Suppressor macrophage treated with lipopolysaccharide for 1 hour (primary cell): Measurements from ENCODE around the gene PRR33.
"Not testable (repeated sequence)": the region's sequence is repeated elsewhere in the genome, so short reads cannot be mapped to it uniquely, and the experiment has no call there.

ENCODE experiments used
- DNase-seq, 3 donors: peaks; one replicate each; pipeline ENCODE4 v3.0.0-alpha.2; 2020 to 2022

Gene PRR33

DNA sequence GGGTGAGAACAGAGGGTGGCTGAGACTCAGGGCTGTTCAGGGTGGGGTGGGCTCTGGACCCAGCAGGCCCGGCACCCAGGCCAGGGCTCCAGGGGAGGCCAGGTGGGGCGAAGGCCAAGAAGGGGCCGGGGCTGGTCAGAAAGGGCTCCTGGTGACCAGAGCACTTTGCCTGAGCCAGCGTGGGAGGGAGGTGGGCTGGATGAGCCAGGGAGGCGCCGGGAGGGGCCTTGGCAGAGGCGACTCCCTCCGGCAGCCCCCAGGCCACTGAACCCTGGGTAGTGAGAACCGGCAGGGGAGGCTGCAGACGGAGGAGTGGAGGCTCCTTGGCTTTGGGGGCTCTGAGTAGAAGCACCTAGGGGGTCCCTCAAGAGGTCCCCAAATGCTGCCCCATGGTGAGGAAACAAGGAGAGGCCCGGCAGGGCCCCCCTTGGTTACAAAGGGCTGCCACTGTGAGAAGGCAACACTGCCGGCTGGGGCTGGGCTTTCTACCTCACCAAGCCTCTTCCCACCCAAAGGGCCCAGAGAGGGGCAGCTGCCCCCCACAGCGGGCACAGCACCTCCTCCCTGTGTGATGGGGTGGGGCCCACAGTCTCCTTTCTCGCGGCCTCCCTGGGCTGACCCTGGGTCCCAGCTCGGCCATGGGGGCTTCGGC lies 17.1 kb downstream of the PRR33 start:
- not testable (repeated sequence) for DNase-seq

DNA sequence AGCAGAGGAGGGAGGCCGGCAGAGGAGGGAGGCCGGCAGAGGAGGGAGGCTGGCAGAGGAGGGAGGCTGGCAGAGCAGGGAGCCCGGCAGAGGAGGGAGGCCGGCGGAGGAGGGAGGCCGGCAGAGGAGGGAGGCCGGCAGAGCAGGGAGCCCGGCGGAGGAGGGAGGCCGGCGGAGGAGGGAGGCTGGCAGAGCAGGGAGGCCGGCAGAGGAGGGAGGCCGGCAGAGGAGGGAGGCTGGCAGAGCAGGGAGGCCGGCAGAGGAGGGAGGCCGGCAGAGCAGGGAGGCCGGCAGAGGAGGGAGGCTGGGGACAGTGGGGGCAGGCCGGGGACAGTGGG lies 17.9 kb downstream of the PRR33 start:
- DNase-seq = not testable (repeated sequence)

DNA sequence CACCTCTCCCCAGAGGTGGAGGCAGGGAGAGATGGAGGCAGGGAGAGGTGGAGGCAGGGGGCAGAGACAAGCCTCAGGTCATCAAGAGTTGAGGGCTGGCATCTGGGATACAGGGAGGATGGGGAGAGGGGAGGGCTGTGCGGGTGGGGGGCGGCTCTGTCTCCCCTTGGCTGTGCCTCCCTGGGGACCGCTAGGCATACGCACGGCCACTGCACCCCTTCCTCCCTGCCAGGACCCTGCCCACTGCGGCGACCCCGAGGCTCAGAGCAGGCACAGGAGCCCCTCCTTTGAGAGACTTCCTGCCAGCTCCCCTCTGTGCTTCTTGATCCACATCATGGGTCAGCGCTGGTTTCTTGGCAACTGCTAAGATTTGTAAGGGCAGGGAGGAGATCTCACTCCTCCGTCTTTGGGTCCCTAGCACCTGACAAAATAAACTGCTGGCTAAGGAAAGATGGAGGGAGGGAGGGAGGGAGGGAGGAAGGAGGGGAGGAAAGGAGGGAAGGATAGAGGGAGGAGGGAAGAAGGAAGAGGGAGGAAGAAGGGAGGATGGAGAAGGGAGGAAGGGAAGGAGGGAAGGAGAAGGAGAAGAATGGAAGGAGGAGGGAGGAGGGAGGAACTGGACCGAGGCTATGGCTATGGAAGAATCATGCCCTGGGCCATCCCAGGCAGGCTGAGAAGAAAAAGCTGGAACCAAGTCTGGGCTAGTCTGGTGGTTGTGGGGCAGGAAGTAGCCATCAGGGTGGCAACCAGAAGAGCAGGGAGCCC lies 18.5 kb downstream of the PRR33 start:
- DNase-seq = no peak

DNA sequence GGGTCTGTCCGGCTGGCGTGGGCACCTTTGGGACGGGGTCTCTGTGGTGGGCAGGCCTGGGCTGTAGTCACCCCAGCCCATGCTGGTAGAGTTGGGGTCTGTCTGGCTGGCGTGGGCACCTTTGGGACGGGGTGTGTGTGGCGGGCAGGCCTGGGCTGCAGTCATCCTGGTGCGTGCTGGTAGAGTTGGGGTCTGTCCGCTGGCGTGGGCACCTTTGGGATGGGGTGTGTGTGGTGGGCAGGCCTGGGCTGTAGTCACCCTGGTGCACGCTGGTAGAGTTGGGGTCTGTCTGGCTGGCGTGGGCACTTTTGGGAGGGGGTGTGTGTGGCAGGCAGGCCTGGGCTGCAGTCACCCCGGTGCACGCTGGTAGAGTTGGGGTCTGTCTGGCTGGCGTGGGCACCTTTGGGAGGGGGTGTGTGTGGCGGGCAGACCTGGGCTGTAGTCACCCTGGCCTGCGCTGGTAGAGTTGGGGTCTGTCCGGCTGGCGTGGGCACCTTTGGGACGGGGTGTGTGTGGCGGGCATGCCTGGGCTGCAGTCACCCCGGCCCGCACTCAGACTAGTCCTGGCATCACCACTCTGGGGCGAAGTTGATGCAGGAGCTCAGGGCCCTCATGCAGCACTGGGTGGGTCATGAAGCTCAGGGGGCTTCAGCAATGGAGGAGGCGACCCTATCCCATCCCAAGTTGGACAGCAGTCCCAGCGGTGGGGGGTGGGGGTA lies 19.3 kb downstream of the PRR33 start:
- DNase-seq = no peak

- no peak for DNase-seq
Measured at GRCh38 chr11:1871531-1871930, 20.2 kb downstream of the PRR33 start.

DNA sequence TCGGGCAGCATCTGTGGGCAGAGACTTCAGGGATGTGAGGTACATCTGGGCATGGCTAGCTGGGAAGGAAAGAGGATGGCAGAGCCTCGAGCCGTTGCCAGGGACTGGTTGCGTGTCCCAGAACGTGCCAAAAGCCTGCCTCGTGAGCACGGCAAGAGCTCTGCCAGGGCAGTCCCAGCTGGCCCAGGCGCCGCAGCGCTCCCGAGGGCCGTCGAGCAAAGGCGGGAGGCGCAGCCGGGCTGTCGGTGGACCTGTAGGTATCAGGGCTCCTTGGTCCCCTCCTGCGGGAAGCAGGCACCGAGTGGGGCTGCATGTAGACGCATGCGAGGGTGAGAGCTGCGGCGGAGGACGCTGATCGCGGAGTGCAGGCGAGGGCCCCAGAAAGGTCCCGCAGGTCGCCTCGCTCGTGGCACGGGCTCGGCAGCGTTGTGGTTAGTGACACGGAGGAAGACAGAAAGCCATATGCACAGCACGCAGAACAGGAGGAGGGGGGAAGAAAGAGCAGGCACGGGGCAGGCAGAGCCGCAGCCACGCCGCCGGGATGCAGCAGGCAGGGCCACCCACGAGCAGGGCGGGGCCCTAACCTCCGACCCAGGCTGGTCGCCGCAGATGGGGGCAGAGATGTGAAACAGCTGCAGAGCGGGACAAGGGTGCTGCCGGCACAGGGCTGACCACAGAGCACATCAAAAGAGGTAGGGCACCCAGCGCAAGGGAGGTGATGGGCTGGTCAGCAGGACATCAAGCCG lies 20.8 kb downstream of the PRR33 start:
- DNase-seq = no peak

DNA sequence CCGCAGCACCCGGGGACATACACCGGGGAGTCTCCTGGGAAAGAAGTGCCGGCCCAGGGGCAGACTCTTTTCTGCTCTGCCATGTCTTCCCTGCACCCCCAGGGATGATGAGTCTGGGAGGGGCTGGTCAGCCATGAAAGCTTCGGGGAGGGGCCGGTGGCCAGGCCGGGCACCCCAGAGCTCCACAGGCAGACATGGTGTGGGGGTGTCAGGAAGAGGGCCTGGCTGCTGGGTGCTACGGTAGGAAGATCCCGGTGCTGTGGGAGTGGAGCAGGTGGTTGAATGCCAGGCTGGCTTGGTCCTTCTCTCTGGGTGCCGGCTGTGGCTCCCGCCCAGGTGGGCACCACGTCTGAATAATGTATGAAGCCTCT lies 21.4 kb downstream of the PRR33 start:
- no peak for DNase-seq

- DNase-seq = no peak
Measured at GRCh38 chr11:1869427-1870325, 22.0 kb downstream of the PRR33 start.

- DNase-seq = no peak
Measured at GRCh38 chr11:1868636-1869291, 22.9 kb downstream of the PRR33 start.

DNA sequence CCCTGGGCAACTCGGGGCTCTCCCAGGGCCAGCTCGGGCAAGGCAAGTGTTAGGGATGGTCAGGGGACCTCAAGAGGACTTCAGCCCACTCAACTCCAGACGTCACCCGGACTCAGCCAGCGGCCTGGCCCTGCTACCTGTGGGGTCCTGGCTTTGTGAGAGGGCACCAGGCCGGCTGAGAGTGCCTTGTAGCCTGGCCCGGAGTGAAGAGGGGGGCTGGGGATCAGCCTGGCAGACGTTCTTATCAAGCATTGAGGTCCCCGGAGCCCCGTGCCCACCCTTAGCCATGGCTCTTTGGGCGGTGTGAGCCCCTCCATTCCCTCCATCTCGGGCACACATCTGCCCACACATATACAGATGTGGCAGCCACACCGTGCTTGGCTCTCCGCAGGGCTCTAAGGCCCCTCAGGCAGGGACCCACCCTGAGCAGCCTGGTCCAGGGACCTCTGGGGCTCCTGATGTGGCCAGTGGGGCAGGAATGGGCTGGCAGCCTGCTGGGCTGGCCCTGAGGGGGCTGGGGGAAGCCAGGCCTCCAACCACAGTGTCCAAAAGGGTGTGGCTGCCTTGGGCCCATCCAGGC lies 23.5 kb downstream of the PRR33 start:
- DNase-seq = no peak

DNA sequence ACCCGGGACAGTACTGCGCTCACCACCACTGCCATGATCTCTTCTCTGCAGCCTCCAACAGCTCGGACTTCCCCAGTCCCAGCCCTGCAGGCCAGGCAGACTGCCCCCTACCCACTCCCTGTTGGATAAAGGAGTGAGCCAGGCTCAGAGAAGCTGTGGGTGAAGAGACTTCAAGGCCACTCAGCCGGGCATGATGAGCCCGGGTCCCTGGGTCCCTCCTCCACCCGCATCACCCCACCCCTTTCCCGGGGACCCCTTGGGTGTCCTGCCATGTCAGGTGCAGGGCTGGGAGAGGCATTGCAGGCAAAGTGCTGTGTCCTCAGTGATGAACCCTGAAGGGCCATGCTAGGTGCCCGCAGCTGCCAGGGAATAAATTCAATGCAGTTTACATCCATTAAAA lies 24.3 kb downstream of the PRR33 start:
- no peak for DNase-seq

GRCh38 chr11:1866776-1867175 lies 24.9 kb downstream of the PRR33 start:
- no peak for DNase-seq

DNA sequence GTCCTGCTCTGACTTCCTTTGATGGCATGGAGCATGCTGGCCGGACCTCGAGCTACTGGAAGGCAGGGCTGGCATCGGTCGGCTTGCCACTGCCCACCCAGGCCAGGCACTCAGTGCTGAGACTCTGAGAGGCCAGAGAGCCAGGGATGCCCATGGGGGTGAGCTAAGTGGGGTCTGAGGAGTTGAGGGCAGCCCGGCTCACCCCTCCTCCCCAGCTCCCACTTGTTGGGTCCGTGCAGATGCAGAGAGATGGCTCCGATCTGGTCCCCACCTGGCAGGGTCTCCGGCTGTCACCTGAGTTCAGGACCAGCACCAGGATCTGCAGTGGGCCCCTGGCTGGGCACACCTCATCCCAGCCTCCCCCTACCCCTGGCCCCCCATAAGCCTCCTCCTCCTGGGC lies 25.5 kb downstream of the PRR33 start:
- DNase-seq = no peak

DNA sequence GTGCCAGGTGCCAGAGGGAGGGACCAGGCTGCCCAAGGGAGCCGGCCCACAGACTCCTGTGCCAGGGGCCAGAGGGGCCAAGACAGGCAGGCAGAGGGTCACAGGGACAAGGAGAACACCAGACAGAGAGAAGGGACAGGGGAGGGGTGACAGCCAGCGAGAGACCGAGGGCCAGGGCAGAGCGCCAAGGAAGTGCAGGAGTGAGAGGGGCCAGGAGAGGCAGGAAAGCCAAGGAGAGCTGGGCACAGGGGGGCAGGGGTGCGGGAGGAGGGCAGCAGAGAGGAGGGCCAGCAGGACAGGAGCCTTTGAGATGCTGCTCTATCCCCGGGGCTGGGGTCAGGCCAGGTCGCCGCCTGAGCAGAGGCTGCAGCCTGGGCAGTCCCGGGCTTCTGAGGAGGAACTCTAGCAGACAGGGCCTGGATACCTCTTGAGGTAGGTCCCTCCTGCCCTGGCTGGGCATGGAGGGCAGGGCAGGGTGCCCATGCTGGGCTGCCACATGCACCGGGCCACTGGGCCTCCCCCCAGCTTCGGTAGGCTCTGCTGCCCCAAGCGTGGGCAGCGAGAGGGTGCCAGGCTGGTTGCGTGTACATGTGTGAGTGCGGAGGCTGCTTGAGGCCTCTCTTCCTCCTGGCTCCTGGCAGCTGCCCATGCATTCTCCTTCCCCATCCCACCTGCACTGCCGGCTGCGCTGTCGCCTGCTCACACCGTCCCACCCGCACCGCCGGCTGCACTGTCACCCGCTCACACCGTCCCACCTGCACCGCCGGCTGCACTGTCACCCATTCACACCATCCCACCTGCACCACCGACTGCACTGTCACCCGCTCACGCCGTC lies 26.6 kb downstream of the PRR33 start:
- DNase-seq = no peak

- DNase-seq = peak in 1 of 3 donors; percentile 52
Measured at GRCh38 chr11:1864231-1864630, 27.5 kb downstream of the PRR33 start.

GRCh38 chr11:1863352-1864216 lies 28.1 kb downstream of the PRR33 start:
- DNase-seq = peak; percentile 91 to 92 (median 92)

GRCh38 chr11:1862588-1863351 lies 28.9 kb downstream of the PRR33 start:
- peak; percentile 76 to 80 (median 77) for DNase-seq
